Lower leg skin (tissue), 3 donors: ENCODE measurements around the gene DHX40.

Experiments used
- CTCF ChIP-seq, 3 donors: fragments of 450-650 bp; IDR thresholded peaks; one replicate each; pipeline ENCODE4 v1.5.1; 2016; ENCODE audit warnings: antibody characterized with exemption in 3 of 3, mild to moderate bottlenecking in 3 of 3, moderate library complexity in 2 of 3
- POLR2A ChIP-seq, 2 donors: fragments of 450-650 bp; IDR thresholded peaks; one replicate each; pipeline ENCODE4 v1.6.1; 2016 to 2017; ENCODE audit warnings: antibody characterized with exemption in 2 of 2, mild to moderate bottlenecking in 1 of 2, moderate library complexity in 1 of 2

GRCh38 chr17:59516451-59516850 lies 49.0 kb upstream of the DHX40 start:
- TF ChIP-seq CTCF (IDR thresholded peaks at IDR 0.05) (no peak), POLR2A (IDR thresholded peaks at IDR 0.05) (no peak)
